ENCODE measurements around the gene DOK5. TPM values are rescaled to one million over a fixed set of nuclear protein-coding genes. Genes with fewer than 3 reads are reported as not detected.

Gene DOK5
- total RNA-seq, 1 donor from 2014 or later = 3.5 TPM

DNA sequence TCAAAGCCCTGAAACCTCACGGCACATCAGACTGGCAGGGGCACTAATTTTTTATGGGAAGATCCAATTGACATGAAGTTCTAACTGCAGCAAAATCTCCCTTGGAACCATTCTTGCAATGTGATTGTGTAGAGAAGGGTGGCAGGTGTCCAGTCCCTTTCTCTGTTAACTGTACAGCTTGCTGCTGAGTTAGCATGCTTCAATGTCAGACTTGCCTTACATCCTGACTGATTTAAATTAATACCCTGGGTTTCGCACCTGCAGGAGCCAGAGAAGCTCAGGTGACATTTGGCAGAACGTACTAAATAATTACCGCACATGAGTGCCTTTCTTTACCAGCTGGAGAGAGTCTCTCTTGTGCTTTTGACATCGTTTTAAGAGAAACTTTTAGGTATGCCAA, 123.0 kb downstream of the DOK5 start:
- H3K36me3 ChIP-seq (ENCODE audit: control insufficient read depth, insufficient read depth, low read length) = no peaks in the 10 kb centered on the region
- no peaks in the 10 kb centered on the region for H3K27me3 ChIP-seq (ENCODE audit: control insufficient read depth, insufficient read depth, low read length)
- H3K4me3 ChIP-seq (ENCODE audit: low read depth, low read length) = no peak overlapping the region
- TF ChIP-seq CTCF (IDR thresholded peaks at IDR 0.05; ENCODE audit: insufficient read depth, low read length, poor library complexity, severe bottlenecking) = no peak
- DNase-seq (ENCODE audit: low read depth) = no peak

DNA sequence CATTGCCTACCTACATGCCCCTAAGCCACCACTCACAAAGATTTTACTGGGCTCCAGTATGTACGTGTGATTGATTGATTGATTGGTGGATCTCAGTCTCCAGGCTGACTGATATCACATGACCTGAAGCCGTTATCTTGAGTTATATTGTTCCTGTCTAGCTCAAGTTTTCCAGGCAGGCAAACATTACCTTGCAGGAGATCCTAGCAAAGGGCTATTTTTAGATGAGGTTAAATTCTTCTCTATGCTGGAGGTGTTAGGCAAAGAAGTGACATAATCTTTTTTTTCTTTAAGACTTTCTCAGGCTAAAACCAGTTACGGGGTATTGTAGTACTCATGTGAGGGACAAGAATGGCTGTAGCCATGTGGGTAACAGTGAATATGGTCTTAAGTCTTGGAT, 125.2 kb downstream of the DOK5 start:
- TF ChIP-seq CTCF (IDR thresholded peaks at IDR 0.05; ENCODE audit: insufficient read depth, low read length, poor library complexity, severe bottlenecking) = no peak
- Histone ChIP-seq H3K27me3 (ENCODE audit: control insufficient read depth, insufficient read depth, low read length) (no peaks in the 10 kb centered on the region), H3K36me3 (ENCODE audit: control insufficient read depth, insufficient read depth, low read length) (no peaks in the 10 kb centered on the region), H3K4me3 (ENCODE audit: low read depth, low read length) (no peak overlapping the region)
- DNase-seq (ENCODE audit: low read depth) = no peak

- TF ChIP-seq CTCF (IDR thresholded peaks at IDR 0.05; ENCODE audit: insufficient read depth, low read length, poor library complexity, severe bottlenecking) = no peak
- H3K36me3 ChIP-seq (ENCODE audit: control insufficient read depth, insufficient read depth, low read length) = no peaks in the 10 kb centered on the region
- no peak for DNase-seq (ENCODE audit: low read depth)
- no peaks in the 10 kb centered on the region for H3K27me3 ChIP-seq (ENCODE audit: control insufficient read depth, insufficient read depth, low read length)
- no peak overlapping the region for H3K4me3 ChIP-seq (ENCODE audit: low read depth, low read length)
These were observed 126.6 kb downstream of the DOK5 start for GRCh38 chr20:54601831-54602515.

DNA sequence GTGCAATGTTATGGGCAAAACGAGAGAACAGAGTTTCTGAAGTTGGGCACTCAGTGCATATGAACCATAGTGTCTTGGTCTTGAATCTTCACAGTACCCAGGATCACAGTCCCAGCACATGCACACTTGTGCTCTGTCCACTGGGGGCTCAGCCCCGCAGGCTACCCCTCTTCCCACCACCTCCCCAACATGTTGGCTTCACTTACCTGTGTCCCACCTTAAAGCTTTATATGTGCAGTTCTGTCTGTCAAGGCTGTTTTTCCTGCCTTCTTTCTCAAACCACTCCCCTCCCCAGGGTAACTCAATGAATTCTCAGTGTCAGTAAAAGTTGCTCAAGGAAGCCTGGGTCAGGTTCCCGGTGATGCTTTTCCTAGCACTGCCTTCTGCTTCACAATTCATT, 129.9 kb downstream of the DOK5 start:
- H3K4me3 ChIP-seq (ENCODE audit: low read depth, low read length) = no peak overlapping the region
- H3K36me3 ChIP-seq (ENCODE audit: control insufficient read depth, insufficient read depth, low read length) = no peaks in the 10 kb centered on the region
- no peak for TF ChIP-seq CTCF (IDR thresholded peaks at IDR 0.05; ENCODE audit: insufficient read depth, low read length, poor library complexity, severe bottlenecking)
- no peaks in the 10 kb centered on the region for H3K27me3 ChIP-seq (ENCODE audit: control insufficient read depth, insufficient read depth, low read length)
- DNase-seq (ENCODE audit: low read depth) = no peak

DNA sequence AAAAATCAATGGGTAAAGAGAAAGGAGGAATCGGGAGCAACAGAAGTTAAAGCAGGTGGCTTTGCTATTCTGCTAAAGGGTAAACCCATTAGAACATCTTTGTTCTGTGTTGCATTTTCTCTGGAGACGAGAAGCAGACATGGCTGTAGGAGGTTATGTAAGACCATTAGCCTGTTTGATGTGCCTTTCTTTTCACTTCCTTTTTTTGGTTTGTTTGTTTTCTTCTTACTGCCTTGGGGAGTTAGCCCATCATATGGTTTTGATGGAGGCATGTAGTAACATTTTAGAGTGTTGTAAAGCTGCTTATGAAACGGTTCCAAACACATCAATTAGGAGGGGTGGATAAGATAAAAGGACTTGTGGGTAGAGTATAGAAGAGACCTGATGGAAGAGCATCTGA, 131.0 kb downstream of the DOK5 start:
- TF ChIP-seq CTCF (IDR thresholded peaks at IDR 0.05; ENCODE audit: insufficient read depth, low read length, poor library complexity, severe bottlenecking) = no peak
- Histone ChIP-seq H3K27me3 (ENCODE audit: control insufficient read depth, insufficient read depth, low read length) (no peaks in the 10 kb centered on the region), H3K4me3 (ENCODE audit: low read depth, low read length) (no peak overlapping the region), H3K36me3 (ENCODE audit: control insufficient read depth, insufficient read depth, low read length) (no peaks in the 10 kb centered on the region)
- DNase-seq (ENCODE audit: low read depth) = no peak
